HG02870 (cell line): ENCODE results near the gene ZNF879.

Experiments
- ATAC-seq: cut with Tn5 transposase; IDR thresholded peaks from one replicate; pipeline ENCODE4 v1.9.1; 2021; ENCODE audit warnings: mild to moderate bottlenecking, moderate library complexity; ENCODE audit not compliant: unreplicated experiment

Gene ZNF879

GRCh38 chr5:179006564-179006963 lies 17.0 kb upstream of the ZNF879 start:
- no peak for ATAC-seq

- ATAC-seq: no peak
These were observed 14.9 kb upstream of the ZNF879 start for GRCh38 chr5:179008667-179009066.

- no peak for ATAC-seq
These were observed 9.5 kb downstream of the ZNF879 start for GRCh38 chr5:179033004-179033580.

- no peak for ATAC-seq
These were observed 21.2 kb downstream of the ZNF879 start for GRCh38 chr5:179044765-179045164.

- ATAC-seq: no peak
These were observed 28.2 kb downstream of the ZNF879 start for GRCh38 chr5:179051784-179052183.

GRCh38 chr5:179054036-179054785 lies 30.6 kb downstream of the ZNF879 start:
- ATAC-seq: no peak

GRCh38 chr5:179054876-179055275 lies 31.3 kb downstream of the ZNF879 start:
- no peak for ATAC-seq

GRCh38 chr5:179055436-179055835 lies 31.8 kb downstream of the ZNF879 start:
- no peak for ATAC-seq

- ATAC-seq: no peak
These were observed 32.2 kb downstream of the ZNF879 start for GRCh38 chr5:179055841-179056240.

GRCh38 chr5:179060116-179061008 lies 36.8 kb downstream of the ZNF879 start, which contains the start of gene ZNF354C:
TSS of gene ZNF354C (plus strand) at chr5:179060373. CDS start at chr5:179062069, 1,696 bp downstream.
- ATAC-seq: no peak

GRCh38 chr5:179061025-179061424 lies 37.4 kb downstream of the ZNF879 start:
- ATAC-seq: no peak

- ATAC-seq: no peak
These were observed 42.1 kb downstream of the ZNF879 start for GRCh38 chr5:179065703-179066102.

GRCh38 chr5:179079165-179079987 lies 55.8 kb downstream of the ZNF879 start:
- ATAC-seq: no peak

GRCh38 chr5:179080724-179081123 lies 57.1 kb downstream of the ZNF879 start:
- no peak for ATAC-seq
